GM12878 (cell line): ENCODE data around the gene GRIK2. TPM values are rescaled to one million over a fixed set of nuclear protein-coding genes. Genes with fewer than 3 reads are reported as not detected.

Experiments used
- ATAC-seq: fragments of 200-7000 bp; cut with Tn5 transposase; 3 replicates; pipeline ENCODE4 v1.9.1; 2020; ENCODE audit warnings: mild to moderate bottlenecking, moderate library complexity
- BruUV-seq: library from RNA; stranded (reverse); fragments of 400-500 nt; replicated peaks from 2 replicates; lab custom pipeline; 2021; lab: Mats Ljungman, UMichigan
- CTCF ChIA-PET: fragments of 300-600 bp; sonication (Branson Sonifier 250); formaldehyde crosslinking; extraction: SDS; loops from one replicate; lab custom pipeline; 2021; ENCODE audit warnings: inconsistent platforms; lab: Yijun Ruan, JAX
- POLR2A ChIA-PET: fragments of 350-600 bp; formaldehyde crosslinking; extraction: SDS; loops from one replicate; lab custom pipeline; 2021; ENCODE audit warnings: inconsistent platforms; lab: Charles Lee
- RAD21 ChIA-PET: fragments of 300-600 bp; sonication (Branson Sonifier 250); formaldehyde crosslinking; loops from one replicate; lab custom pipeline; 2023; ENCODE audit warnings: antibody characterized with exemption; ENCODE audit not compliant: unreplicated experiment; lab: Charles Lee
- SMC1A ChIA-PET: fragments of 300-600 bp; sonication (Branson Sonifier 250); formaldehyde crosslinking; loops from one replicate; lab custom pipeline; 2023; ENCODE audit not compliant: unreplicated experiment, uncharacterized antibody; lab: Charles Lee
- DNase-seq: peaks from one replicate; pipeline ENCODE4 v3.0.0-alpha.2; 2011; ENCODE audit warnings: low read depth, low spot score
- FAIRE-seq: peaks from 3 replicates; lab custom pipeline; 2011; peaks lifted over from hg19 to GRCh38; lab: Jason Lieb, UNC
- H2AFZ ChIP-seq: 2 replicates; pipeline ENCODE4 v1.6.0; 2011; ENCODE audit warnings: low read depth, low read length, control low read depth; ENCODE audit not compliant: control insufficient read depth
- H3K27ac ChIP-seq: 2 replicates; pipeline ENCODE4 v1.5.1; 2011; ENCODE audit warnings: control low read depth; ENCODE audit not compliant: control insufficient read depth, insufficient read depth
- H3K27me3 ChIP-seq, 2 experiments: replicated peaks in 1 of 2; 2 replicates each; pipeline versions ENCODE4 v1.6.0 to v1.6.1; 2011; ENCODE audit warnings: low read length in 1 of 2; ENCODE audit not compliant: control insufficient read depth in 2 of 2, insufficient read depth in 2 of 2
- H3K36me3 ChIP-seq, 2 experiments: 2 replicates each; pipeline ENCODE4 v1.5.1; 2011; ENCODE audit warnings: low read length in 1 of 2; ENCODE audit not compliant: control insufficient read depth in 2 of 2, insufficient read depth in 2 of 2
- H3K4me1 ChIP-seq: 2 replicates; pipeline ENCODE4 v1.6.1; 2011; ENCODE audit warnings: mild to moderate bottlenecking, low read length, moderate library complexity, mixed read lengths; ENCODE audit not compliant: control insufficient read depth, insufficient read depth
- H3K4me2 ChIP-seq: 2 replicates; pipeline ENCODE4 v1.6.0; 2011; ENCODE audit warnings: control low read depth; ENCODE audit not compliant: control insufficient read depth, insufficient read depth
- H3K4me3 ChIP-seq: fragments of 200-600 bp; sonication (generic); 2 replicates; pipeline ENCODE4 v1.5.1; 2016
- H3K79me2 ChIP-seq: 2 replicates; pipeline ENCODE4 v1.6.0; 2011; ENCODE audit warnings: low read length; ENCODE audit not compliant: control insufficient read depth, insufficient read depth
- H3K9ac ChIP-seq: 2 replicates; pipeline ENCODE4 v1.8.0; 2011; ENCODE audit warnings: low read length, control low read depth, mixed read lengths; ENCODE audit not compliant: control insufficient read depth, insufficient read depth
- H3K9me3 ChIP-seq: replicated peaks from 3 replicates; pipeline ENCODE4 v1.5.1; 2011; ENCODE audit warnings: mild to moderate bottlenecking, low read length; ENCODE audit not compliant: control insufficient read depth, insufficient read depth
- H4K20me1 ChIP-seq: 2 replicates; pipeline ENCODE4 v1.6.0; 2011; ENCODE audit not compliant: control insufficient read depth, insufficient read depth
- CHD4 ChIP-seq: fragments of 200-600 bp; sonication (generic); IDR thresholded peaks from 2 replicates; pipeline ENCODE4 v1.6.1; 2016; ENCODE audit warnings: mild to moderate bottlenecking
- FOXK2 ChIP-seq: fragments of 450-650 bp; IDR thresholded peaks from 2 replicates; pipeline ENCODE4 v1.6.1; 2017; ENCODE audit warnings: mild to moderate bottlenecking, moderate library complexity
- HDAC2 ChIP-seq: fragments of 200-600 bp; sonication (generic); IDR thresholded peaks from 2 replicates; pipeline ENCODE4 v1.6.1; 2017
- KAT2A ChIP-seq: conservative IDR thresholded peaks from 2 replicates; pipeline ENCODE4 v1.6.1; 2011; ENCODE audit warnings: low read depth, low read length; ENCODE audit not compliant: control insufficient read depth
- MEF2A ChIP-seq: IDR thresholded peaks from 2 replicates; pipeline ENCODE4 v1.6.1; 2011; ENCODE audit warnings: low read depth, mild to moderate bottlenecking, low read length, moderate library complexity; ENCODE audit not compliant: insufficient read depth
- NFYB ChIP-seq: IDR thresholded peaks from 2 replicates; pipeline ENCODE4 v1.6.1; 2011; ENCODE audit warnings: low read depth, mild to moderate bottlenecking, low read length, improper control_type of control experiment, moderate library complexity; ENCODE audit not compliant: insufficient read depth
- POLR2AphosphoS5 ChIP-seq: IDR thresholded peaks from 2 replicates; pipeline ENCODE4 v1.6.1; 2011; ENCODE audit warnings: mild to moderate bottlenecking, low read length, inconsistent platforms
- POU2F2 ChIP-seq: IDR thresholded peaks from 3 replicates; pipeline ENCODE4 v1.6.1; 2011; ENCODE audit warnings: low read depth, mild to moderate bottlenecking, low read length, borderline replicate concordance
- TBL1XR1 ChIP-seq: IDR thresholded peaks from 2 replicates; pipeline ENCODE4 v1.6.1; 2012; ENCODE audit warnings: low read depth, low read length, improper control_type of control experiment
- YBX1 ChIP-seq: fragments of 450-650 bp; IDR thresholded peaks from 2 replicates; pipeline ENCODE4 v1.6.1; 2016; ENCODE audit warnings: antibody characterized with exemption
- ZBTB4 ChIP-seq: fragments of 450-650 bp; formaldehyde crosslinking; IDR thresholded peaks from 2 replicates; pipeline ENCODE4 v1.4.0; 2022; ENCODE audit warnings: mild to moderate bottlenecking, moderate library complexity
- WGBS: methylation state at CpG from one replicate; pipeline ENCODE4 v1.1.6; 2016; ENCODE audit warnings: low lambda C conversion rate; ENCODE audit not compliant: insufficient replicate concordance, insufficient coverage; ENCODE audit errors: missing lambda C conversion rate; 5-methylcytosine and 5-hydroxymethylcytosine counted together
- in situ Hi-C: fragments of 300-500 bp; cut with MboI; formaldehyde crosslinking; loops from 9 replicates; pipeline ENCODE4 v1.14.3; 2018; ENCODE audit warnings: mixed read lengths
- intact Hi-C: fragments of 100-400 bp; cut with micrococcal nuclease; formaldehyde crosslinking; loops from one replicate; pipeline ENCODE4 v1.14.2; 2022; ENCODE audit not compliant: unreplicated experiment
- polyA plus RNA-seq, 11 experiments: library from polyadenylated mRNA; depleted of rRNA in 4 of 11; unstranded in 6 of 11; stranded (reverse) in 5 of 11; fragments of >200 nt; fragmentation: Nextera tagmentation in 4 of 11; fragmentation: Illumina TruSeq in 1 of 11; extraction: Ambion mirVana in 4 of 11; extraction: Trizol in 1 of 11; gene quantifications; 1 replicate in 1 of 11; 2 replicates in 10 of 11; pipeline versions ENCODE4 v1.2.1 to v1.2.3, GENCODE V29; 2011 to 2016; ENCODE audit warnings: inconsistent platforms in 2 of 11, missing spikeins in 2 of 11, low read depth in 1 of 11
- total RNA-seq, 4 experiments: library from RNA; depleted of rRNA in 3 of 4; stranded (reverse); fragments of >200 nt in 3 of 4; fragmentation: Illumina TruSeq in 1 of 4; extraction: Trizol in 1 of 4; gene quantifications; 2 replicates each; pipeline versions ENCODE4 v1.2.1 to v1.2.3, GENCODE V29; 2013 to 2021
- TF ChIP-seq, protein P1 (sequence below): IDR thresholded peaks from 2 replicates; pipeline ENCODE4 v1.6.1; 2011; ENCODE audit warnings: borderline replicate concordance, low read depth, mild to moderate bottlenecking, moderate library complexity, mixed read lengths, low read length; ENCODE audit not compliant: insufficient read depth; ENCODE audit errors: extremely low read length
- TF ChIP-seq, protein P2 (sequence below): fragments of 450-650 bp; IDR thresholded peaks from 2 replicates; pipeline ENCODE4 v1.6.1; 2017; ENCODE audit warnings: mild to moderate bottlenecking, low read depth, inconsistent platforms; ENCODE audit not compliant: poor library complexity, severe bottlenecking

Gene GRIK2
- total and polyA plus RNA-seq, 10 of the 15 experiments (the other 5 are each of a cell fraction or from before 2014, with no cell fraction given) = not detected

DNA sequence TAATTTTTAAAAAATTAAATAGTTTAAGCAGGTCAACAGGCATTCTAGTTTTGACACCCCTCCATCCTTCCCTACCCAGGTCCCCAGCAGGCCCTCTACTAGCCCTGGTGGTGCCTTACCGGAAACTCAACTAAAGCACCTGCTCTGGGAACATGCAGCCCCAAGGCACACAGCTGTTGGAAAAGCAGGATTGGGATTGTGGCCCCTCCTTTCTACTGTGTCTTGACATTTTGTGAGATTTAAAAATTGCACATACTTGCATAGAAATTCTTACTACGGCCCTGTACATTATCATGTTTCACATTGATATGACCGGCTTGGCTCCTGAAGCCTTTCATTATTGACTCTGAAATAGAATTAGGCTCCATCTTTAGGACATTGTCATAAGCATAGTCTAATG lies 423.2 kb downstream of the GRIK2 start:
- ATAC-seq (no peak), DNase-seq (no peak)
- no TSS peak for BruUV-seq
- ChIA-PET POLR2A (no interaction called here), CTCF (no interaction called here)
- Histone ChIP-seq H2AFZ (no peak overlapping the region), H3K4me2 (no peak overlapping the region), H3K4me1 (no peaks in the 10 kb centered on the region), H3K9ac (no peak overlapping the region), H3K9me3 (no peaks in the 10 kb centered on the region), H3K27ac (no peak overlapping the region), H3K36me3 (no peaks in the 10 kb centered on the region)
- WGBS = 62% methylated on average over 3 of the region's 3 CpGs
- intact Hi-C loops = no loop called here
- no peak for TF ChIP-seq FOXK2
- TF ChIP-seq, protein P1, sequence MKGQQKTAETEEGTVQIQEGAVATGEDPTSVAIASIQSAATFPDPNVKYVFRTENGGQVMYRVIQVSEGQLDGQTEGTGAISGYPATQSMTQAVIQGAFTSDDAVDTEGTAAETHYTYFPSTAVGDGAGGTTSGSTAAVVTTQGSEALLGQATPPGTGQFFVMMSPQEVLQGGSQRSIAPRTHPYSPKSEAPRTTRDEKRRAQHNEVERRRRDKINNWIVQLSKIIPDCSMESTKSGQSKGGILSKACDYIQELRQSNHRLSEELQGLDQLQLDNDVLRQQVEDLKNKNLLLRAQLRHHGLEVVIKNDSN = no peak
- TF ChIP-seq ZBTB4 = no peak
- no peak for TF ChIP-seq POLR2AphosphoS5
- TF ChIP-seq HDAC2 = no peak
- no peak for TF ChIP-seq TBL1XR1
- no peak for TF ChIP-seq KAT2A
- TF ChIP-seq, protein P2, sequence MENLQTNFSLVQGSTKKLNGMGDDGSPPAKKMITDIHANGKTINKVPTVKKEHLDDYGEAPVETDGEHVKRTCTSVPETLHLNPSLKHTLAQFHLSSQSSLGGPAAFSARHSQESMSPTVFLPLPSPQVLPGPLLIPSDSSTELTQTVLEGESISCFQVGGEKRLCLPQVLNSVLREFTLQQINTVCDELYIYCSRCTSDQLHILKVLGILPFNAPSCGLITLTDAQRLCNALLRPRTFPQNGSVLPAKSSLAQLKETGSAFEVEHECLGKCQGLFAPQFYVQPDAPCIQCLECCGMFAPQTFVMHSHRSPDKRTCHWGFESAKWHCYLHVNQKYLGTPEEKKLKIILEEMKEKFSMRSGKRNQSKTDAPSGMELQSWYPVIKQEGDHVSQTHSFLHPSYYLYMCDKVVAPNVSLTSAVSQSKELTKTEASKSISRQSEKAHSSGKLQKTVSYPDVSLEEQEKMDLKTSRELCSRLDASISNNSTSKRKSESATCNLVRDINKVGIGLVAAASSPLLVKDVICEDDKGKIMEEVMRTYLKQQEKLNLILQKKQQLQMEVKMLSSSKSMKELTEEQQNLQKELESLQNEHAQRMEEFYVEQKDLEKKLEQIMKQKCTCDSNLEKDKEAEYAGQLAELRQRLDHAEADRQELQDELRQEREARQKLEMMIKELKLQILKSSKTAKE = no peak
- TF ChIP-seq POU2F2 = no peak
- TF ChIP-seq YBX1 = no peak
- TF ChIP-seq CHD4 = no peak
- no peak for TF ChIP-seq NFYB
- TF ChIP-seq MEF2A = no peak
- TF ChIP-seq, all 136 proteins: peak for 0
- no peak for FAIRE-seq
- RAD21 ChIA-PET = no interaction called here
- SMC1A ChIA-PET = no interaction called here
- in situ Hi-C loops = no loop called here
- H3K4me3 ChIP-seq = no peak overlapping the region
- no peaks in the 10 kb centered on the region for H4K20me1 ChIP-seq
- H3K27me3 ChIP-seq = no peaks in the 10 kb centered on the region
- no peaks in the 10 kb centered on the region for H3K79me2 ChIP-seq
